Subcutaneous adipose tissue (tissue), 4 donors: ENCODE measurements around the gene DNAAF5. TPM values are rescaled to one million over a fixed set of nuclear protein-coding genes. Genes with fewer than 3 reads are reported as not detected.

ENCODE experiments used
- total RNA-seq, 4 donors: library from RNA; depleted of rRNA; stranded (reverse); fragments of >200 nt; gene quantifications; one replicate each; pipeline ENCODE4 v1.1.0, GENCODE V29; 2016
- TF ChIP-seq, protein P1 (sequence below): fragments of 450-650 bp; IDR thresholded peaks from one replicate; pipeline ENCODE4 v1.5.1; 2016; ENCODE audit warnings: low read depth, mild to moderate bottlenecking, control low read depth, antibody characterized with exemption, moderate library complexity

The DNAAF5 gene
- total RNA-seq, 4 donors from 2014 or later, result 11.2 to 19.4 (median 12.8) TPM

DNA sequence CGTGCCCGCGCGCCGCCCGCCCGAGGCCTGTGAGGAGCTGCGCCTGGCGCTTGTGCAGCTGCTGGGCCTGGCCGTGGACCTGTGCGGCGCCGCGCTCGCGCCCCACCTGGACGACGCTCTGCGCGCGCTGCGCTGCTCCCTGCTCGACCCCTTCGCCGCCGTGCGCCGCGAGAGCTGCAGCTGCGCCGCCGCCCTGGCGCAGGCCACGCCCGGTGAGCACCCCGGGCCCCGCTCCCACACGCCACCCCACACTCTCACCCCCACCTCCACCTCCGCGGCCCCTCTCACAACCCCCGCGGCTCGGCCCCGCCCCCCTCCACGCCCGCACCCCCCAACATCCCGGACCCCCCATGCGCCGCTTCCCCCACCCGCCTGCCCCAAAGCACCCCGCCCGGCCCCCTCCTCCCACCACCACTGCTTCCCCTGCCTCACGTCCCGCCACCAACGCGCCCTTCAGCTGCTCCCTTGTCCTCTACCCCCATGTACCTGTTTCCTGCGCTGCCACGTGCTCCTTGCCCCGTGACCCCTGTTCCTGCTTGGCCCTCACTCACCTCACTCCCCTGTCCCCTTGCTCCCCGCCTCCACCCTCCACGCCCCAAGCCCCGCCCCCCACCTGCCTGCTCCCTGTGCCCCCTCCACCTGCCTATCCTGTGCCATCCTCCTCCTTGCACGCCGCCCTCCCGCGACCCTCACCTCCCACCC, 756 bp downstream of the DNAAF5 start, which contains the start of gene PRKAR1B:
Gene PRKAR1B, minus strand, starts transcription at position 178 of the 702 bp plus-strand sequence. CDS start 15,776 bp downstream, outside the sequence.
- TF ChIP-seq, protein P1, sequence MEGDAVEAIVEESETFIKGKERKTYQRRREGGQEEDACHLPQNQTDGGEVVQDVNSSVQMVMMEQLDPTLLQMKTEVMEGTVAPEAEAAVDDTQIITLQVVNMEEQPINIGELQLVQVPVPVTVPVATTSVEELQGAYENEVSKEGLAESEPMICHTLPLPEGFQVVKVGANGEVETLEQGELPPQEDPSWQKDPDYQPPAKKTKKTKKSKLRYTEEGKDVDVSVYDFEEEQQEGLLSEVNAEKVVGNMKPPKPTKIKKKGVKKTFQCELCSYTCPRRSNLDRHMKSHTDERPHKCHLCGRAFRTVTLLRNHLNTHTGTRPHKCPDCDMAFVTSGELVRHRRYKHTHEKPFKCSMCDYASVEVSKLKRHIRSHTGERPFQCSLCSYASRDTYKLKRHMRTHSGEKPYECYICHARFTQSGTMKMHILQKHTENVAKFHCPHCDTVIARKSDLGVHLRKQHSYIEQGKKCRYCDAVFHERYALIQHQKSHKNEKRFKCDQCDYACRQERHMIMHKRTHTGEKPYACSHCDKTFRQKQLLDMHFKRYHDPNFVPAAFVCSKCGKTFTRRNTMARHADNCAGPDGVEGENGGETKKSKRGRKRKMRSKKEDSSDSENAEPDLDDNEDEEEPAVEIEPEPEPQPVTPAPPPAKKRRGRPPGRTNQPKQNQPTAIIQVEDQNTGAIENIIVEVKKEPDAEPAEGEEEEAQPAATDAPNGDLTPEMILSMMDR, result no peak

DNA sequence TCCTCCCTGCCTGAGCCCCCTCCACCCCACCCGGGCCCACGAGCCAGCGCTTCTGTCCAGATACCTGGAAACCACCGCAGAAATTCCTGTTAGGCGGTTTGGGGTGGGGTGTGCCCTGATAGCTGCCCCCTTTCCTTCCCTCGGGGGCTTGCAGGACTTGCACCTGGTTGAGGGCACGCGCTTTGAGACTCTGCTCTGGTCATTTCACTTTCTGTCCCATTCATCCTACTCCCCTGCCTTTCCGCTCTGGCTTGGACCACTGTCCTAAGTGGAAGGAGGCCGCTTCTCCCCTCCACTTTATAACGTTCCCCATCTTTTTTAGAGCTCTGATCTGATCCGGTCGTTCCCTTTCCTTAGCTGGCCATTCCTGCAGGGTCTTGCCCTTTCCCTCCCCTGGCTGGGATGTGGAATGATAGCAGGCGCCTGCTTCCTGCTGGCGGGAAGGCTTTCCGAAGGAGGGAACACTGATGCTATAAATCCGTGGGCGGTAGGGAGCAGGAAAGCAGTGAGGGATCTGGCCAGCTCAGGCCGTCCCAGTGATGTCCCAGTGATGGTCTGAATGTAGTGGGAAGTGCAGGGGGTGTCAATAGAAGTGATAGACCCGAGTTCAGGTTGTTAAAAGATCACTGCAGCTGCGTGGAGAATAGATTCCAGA, 1.4 kb downstream of the DNAAF5 start:
- TF ChIP-seq, protein P1, result no peak

DNA sequence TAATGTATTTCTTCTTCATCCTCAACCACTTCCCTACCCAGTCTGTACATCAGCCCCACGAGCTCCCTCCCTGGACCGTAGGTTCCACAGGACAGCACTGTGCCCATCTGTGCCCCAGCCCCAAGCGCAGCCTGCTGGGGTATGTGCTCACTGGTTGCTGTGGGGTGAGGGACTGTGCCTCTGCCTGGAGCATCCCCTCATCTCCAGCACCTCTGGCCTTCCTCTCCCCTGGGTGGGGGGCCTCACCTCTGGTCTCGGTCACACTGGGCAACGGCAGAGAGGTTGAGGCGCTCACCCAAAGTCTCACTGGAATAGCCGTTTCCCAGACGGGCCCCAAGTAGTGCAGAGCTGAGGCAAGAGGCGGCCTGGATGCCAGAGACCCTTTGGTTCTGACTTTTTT, 2.1 kb downstream of the DNAAF5 start:
- TF ChIP-seq, protein P1, result no peak

DNA sequence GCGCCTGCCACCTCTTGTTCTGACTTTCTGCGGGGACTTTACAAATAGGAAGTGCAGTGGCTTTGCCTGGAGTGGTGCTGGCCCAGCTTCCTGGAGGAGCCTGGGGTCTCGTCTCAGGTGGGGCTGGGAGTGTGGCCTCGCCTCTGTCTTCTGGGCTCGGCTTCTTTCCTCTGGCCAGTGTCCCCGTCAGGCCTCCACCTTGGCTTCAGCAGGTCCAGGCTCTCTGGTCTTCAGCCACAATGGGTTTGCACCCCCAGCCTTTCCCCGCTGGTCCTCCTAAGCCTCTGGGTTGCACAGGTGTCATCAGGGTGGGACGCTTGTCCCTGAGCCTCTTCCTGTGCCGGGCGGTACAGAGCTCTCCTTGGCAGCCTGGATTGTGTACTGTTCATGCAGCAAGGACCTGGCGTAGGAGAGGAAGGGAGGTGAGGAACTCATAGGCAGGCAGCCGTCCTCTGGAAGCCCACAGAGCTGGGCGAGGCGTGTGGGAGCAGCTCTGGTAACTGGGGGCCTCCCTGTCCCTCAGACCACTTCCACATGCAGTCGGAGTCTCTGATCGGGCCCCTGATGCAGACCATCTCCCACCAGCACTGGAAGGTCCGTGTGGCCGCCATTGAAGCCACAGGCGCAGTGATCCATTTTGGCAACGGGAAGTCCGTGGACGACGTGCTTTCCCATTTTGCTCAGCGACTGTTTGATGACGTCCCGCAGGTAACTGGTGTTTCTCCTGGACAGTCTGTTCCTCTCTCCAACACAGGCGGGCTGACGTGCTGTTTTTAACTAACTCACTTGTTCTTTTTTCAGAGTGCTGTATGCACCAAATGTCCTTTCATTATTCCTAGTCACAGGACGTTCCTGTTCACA, 2.9 kb downstream of the DNAAF5 start:
- TF ChIP-seq, protein P1, result no peak

DNA sequence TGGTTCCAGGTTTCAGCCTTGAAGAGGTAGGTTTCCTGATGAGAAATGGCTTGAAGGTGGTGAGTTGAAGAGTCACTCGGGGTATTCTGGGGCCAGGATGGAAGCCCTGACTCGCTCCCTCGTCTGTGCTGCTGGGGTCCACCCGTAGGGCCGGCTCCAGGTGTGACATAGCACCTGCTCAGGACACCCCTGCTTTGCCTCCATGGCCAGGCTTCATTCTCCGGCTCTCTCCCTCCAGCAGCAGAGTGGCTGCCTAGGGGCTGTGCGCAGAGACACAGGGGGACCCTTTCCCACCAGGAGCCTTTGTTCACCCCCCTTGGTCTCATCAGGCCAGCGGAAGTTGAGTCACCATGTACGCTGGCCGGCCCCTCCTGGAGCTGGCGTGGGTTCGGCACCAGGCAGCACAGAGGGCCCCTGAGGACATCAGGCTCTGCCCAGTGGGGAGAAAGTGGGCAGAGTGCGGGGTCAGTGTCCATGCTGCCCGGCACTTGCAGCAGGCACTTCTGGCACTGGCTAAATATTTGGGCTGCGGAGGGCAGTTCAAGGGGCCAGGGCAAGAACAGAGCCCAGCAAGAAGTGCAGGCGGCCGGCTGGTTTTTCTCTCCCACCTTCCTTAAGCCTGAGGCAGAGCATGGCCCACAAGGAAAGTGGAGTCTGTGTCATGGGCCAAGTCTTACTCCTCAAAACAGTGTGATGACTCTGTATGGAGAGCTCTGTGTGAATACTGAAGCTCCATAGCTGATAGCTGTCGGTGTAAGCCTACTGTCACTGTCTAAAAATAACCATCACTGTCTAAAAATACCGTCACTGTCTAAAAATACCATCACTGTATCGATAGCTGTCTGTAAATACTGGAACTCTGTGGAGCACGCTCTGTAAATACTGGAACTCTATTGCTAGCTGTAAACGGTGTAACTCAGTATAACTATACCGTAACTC, 4.3 kb downstream of the DNAAF5 start:
- TF ChIP-seq, protein P1, result no peak

DNA sequence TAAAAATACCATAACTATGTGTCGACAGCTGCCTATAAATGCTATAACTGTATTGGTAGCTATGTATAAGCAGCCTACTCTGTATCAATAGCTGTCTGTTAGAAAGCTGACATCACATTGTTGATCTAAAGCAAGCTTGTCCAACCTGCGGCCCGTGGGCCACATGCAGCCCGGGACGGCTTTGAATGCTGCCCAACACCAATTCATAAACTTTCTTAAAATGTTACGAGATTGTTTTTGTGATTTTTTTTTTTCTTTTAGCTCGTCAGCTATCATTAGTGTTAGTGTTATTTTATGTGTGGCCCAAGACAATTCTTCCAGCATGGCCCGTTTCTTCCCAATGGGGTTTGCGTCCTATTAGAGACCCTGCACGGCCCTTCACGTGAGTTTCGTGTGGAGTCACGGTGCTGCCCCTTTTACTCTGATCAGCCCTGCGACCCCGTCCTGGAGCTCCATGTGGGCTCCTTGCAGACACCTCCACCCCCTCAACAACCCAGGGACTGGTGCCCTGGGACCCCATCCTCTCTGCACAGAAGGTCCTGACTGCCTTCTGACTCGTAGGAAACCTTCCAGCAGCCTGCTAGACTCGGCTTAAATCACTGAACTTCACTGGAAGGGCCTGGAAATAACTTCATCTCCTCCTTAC, 5.1 kb downstream of the DNAAF5 start:
- TF ChIP-seq, protein P1, result no peak
